NCI-H226 (cell line): Measurements from ENCODE around the gene PRR30.

Experiments
- DNase-seq: peaks from one replicate; pipeline ENCODE4 v3.0.0-alpha.2; 2015

PRR30 gene

DNA sequence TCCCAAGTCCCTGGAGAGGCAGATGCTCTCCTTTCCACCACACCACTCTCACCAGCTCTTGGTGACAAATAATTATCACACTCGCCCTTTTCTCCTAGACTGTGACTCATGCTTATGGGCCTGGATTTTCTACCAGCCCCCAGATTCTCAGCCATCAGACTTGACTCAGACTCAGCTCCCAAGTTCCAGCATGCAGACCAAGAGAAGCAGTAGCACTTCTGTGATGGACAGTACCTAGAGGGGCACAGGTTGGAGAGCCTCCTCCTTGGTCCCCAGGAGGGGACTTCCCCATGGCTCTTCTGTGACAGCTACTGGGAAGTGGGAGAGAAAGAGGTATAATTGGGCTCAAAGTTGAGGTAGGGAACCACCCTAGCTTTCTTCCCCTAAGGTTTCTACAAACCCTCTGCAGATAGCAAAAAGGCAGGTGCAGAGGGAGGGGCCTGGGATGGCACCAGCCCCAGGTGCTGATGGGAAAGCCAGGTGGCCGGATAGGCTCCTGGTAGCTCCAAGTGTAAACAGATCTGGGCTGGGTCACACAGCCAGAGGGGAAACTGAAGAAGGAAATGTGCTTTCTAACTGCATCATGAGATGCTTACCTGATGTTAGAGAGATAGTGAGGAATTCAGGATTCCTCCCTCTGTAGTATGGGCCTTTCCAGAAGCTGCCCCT is 13.7 kb upstream of the PRR30 start:
- no peak for DNase-seq

DNA sequence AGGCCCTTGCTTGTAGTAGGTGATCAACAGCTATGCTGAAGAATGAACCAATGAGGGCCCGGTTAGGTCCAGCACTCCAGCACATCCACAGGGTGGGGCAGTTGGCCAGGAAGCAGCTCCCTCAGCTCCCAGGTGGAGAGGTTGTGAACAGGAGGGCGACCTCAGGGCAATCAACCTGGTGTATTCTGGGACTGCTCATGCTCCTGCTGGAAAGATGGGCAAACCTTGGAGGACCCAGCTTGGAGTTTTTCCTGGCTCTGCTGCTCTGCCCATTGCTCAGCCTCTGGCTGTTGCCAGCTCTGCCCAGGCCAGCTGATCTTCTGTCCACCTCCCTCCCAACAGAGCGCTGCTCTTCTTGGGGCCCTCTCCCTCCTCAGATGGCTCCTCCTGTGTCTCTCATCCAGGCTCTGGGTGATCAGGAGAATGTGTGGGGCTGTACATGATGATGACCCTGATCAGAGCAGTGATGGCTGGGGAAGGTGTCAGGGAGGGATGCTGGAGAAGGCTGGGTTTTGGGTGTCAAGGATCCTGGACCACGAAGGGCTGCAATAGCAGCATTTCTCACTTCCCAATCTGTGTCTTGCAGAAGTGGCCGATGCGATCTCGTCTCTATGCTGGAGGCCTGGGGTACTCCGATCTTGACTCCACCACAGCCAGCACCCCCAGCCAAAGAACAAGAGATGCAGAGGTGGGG is 13.0 kb upstream of the PRR30 start:
- no peak for DNase-seq

DNA sequence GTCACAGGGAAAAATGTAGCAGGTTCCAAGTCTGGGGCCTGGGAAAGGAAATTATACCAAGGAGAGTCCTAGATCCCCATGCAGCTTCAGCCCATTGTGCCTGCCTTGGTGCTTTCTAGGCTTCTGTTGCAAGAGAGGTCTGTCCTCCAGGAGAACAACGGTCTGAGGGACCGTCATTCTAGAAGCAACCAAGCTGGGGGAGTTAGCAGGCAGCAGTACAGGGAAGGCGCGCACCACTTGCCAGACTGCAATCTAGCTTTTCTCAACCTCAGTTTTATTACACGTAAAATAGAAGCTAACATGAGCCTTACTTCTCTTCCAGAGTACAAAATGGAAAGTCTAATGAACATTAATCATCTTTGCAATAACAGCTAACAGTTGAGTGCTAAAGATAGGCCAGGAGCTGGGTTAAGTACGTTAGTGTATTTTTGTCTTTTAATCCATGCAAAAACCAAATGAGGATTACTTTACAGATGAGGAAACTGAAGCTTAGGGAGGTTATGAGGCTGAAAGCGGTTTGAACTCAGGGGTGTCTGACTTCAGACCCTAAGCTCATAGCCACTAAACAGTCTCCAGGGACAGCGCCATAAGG is 11.5 kb upstream of the PRR30 start:
- DNase-seq, result no peak

DNA sequence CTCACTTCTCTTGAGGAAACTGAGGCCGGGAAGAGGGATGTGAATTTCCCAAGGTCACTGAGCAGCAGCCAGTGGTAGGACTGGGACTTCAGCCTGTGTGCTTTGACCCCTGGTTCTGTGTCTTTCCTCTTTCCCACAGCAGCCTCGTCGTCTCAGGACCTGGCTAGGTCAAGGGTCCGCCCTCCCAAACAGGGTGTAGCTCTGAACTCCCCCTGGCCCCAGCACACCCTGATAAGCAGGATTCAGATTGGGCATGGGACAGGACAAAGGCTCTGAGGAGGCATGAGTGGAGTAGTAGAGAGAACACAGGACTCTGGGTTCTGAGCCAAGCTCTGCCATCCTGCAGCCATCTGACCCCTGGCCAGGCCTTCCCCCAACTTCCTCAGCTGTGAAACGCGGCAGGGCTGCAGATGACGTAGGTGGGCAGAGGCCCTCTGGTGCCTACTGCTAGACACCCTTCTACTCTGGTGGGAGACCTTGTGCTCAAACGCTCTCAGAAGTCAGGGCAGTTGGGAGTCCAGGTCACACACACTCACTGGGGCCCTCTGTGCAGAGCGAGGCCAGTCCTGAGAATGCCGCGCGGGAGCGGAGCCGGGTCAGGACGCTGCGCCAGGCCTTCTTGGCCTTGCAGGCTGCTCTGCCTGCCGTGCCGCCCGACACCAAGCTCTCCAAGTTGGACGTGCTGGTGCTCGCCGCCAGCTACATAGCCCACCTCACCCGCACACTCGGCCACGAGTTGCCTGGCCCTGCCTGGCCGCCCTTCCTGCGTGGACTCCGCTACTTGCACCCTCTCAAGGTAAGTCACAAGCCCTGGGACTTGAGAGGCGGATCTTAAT is 10.6 kb upstream of the PRR30 start:
- DNase-seq, result no peak

DNA sequence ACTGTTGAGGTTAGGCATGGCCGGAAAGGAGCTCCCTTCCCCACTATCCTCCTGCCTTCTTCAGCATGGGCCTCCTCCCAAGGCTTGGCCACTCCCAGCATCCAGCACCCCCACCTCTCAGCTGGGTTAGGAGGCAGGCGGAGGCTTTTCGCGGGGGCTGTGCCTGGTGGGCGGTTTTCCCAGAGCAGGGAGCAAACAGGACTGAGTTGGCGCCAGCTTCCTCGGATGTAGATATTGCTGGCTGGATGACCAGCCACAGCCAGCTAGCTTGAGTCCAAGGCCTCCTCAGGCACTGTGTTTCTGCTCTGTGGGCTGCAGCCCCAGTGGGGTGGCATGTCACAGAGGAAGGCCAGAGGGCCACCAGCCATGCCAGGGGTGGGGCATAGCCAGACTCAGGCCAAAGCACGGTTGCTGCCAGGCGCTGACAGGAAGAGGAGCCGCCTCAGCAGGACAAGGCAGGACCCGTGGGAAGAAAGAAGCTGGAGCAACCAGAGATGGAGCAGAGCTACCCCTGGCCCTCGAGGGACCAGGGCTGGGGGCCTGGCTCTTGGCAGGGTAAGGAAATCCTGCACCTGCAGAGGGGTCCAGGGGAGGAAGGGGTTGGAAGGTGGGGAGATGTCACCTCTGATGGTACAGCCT is 9.7 kb upstream of the PRR30 start, which contains the start of gene TCF23:
TCF23 (plus strand) TSS at position 204 of the 639 bp plus-strand sequence; CDS start at position 334, 130 bp downstream.
- DNase-seq, result peak; percentile 29

DNA sequence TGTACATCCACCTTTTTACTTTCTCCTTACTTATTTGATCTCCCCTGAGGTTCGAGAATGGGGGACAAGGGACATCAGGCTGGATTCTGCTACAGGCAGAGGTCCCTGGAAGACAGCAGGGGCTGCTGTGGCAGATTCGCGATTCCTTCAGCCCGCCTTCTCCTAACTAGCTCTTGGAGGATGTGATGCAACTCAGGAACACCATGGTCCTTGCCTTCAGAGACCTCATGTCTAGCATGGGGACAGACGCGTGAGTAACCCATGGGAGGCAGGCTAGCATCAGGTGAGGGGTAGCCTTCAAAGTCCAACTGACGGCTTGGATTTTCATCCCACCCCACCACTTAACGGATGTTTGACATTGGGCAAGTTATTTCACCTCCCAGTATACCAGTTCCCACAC is 8.7 kb upstream of the PRR30 start:
- DNase-seq, result no peak

DNA sequence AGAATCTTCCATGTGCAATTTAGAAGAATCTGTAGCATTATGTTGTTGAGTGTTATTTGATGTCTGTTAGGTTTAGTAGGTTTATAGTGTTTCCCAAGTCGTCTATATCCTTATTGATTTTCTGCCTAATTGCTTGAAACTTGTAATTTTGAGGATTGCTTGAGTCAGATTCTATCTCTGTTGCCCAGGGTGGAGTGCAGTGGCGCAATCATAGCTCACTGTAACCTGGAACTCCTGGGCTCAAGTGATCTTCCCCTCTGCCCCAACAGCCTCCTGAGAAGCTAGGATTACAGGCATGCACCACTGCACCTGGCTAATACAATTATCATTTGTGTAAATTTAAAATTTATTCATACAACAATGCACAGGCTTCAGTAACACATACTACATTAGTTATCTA is 6.5 kb upstream of the PRR30 start:
- DNase-seq, result no peak

DNA sequence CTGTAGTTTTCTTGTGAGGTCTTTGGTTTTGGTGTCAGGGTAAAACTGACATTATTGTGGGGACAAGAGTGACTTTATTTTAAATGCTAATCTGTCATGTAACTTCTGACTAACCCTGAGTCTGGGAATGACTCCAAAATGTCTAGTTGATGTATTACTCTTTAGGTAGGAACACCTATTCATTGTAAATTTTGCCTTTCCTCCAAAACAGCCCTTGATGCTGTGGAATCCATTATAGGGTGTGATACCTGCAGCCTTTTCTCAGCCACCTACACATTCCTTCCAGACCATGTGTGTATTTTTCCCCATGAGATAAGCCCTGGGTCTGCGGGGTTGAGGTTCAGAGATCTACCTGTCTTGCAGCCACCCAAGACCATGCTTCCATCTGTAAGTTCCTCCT is 4.1 kb upstream of the PRR30 start:
- no peak for DNase-seq

DNA sequence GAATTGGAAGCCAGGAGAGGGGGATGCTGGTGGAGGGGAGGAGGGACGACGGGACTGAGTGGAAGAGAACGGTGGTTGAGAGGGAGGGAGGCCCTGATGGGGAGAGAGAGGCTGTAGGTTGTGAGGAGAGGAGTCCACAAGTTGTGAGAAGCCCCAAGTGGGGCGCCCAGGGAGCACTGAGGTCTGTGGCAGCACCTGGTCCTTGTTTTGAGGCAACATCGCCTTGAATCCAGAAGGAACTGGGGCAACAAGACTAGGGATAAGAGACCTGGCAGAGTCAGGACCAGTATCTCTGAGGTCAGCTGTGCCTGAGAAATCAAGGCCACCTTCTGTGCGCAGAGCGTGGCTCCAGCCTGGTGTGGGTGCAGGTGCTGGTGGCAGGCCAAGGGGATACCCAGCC is 1.1 kb downstream of the PRR30 start:
- DNase-seq, result no peak

DNA sequence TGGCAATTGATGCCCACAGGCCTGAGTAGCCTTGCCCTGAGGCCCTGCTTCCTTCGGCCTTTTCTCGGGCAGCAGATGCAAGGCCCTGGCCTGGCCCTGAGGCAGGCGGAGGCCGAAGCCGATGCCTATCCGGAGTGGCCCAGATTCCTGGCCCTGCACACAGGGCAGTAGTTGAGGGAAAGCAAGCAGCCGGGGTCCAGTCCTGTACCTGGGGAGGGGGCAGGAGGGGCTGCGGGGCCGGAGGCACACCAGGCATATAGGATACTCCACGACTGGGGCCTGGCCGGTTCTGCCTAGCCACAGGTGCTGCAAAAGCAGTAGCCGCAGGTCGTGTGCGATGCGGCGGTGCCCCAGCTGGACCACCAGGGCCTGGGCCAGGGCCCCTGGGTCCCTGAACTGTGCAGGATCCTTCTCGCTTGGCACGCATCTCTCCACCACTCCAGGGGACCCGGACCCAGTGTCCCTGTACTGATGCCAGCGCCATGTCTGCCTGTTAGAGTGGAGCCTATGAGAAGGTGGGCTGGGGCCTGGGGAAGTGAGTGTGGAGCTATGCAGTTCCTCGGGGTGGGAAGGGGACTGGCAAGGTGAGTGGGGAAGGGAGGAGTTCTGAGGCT is 1.8 kb downstream of the PRR30 start:
- DNase-seq, result no peak

DNA sequence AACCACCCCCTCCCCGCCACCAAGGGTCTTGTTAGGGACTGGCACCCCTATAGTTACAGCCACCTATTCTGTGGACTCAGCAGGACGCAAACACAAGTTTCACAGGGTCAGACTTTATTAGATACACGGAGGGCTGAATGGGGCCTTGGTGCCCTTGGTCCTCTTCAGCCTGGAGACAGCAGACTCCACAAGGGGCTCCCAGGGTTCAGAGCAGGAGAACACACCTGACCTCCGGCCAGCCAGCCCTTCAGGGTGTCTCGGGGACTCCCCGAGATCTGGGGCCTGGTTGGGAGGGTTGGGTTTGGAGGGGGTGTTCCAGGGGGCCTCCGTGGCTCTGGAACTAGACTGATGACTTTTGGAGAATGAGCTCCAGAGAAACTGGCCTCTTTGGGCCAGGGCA is 2.5 kb downstream of the PRR30 start:
- no peak for DNase-seq

DNA sequence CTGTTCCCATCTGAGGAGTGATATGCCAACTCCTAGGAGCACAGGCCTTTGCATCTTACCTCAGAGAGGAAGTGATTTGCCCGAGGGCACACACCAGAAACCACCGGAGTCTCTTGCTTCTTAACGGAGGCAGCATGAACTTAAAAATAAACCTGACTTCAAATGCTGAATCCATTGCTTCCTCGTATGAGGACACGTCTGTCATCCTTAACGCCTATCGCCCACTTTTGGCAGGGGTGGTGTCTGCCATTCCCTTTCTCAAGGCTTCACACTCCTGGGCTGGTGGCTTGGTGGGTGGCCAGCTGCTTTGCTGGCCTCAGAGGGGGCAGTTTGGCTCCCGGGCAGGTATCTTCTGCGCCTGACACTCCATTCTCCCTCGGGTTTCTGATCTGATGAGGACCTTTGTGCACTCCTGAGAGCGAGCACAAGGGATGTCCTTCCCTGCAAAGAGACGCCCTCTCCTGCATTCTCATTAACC is 3.7 kb downstream of the PRR30 start:
- DNase-seq, result no peak

DNA sequence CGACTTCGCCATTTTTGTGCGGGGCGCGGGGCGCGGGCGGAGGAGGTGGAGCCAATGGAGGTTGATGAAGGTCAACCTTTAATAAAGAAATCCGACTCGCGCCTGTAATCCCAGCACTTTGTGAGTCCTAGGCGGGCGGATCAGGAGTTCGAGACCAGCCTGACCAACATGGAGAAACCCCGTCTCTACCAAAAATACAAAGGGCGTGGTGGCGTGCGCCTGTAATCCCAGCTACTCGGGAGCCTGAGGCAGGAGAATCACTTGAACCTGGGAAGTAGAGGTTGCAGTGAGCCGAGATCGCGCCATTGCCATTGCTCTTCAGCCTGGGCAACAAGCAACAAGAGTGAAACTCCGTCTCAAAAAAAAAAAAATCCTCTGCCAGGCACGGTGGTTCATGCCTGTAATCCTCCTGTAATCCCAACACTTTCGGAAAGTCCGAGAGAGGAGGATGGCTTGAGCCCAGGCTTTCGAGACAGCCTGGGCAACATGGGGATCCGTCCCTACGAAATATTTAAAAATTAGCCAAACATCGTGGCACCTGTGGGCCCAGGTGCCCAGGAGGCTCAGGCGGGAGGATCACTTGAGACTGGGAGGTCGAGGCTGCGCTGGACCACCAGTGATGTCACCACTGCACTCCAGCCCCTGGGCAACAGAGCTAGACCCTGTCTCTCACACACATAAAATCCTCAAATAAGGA is 4.3 kb downstream of the PRR30 start:
- no peak for DNase-seq

DNA sequence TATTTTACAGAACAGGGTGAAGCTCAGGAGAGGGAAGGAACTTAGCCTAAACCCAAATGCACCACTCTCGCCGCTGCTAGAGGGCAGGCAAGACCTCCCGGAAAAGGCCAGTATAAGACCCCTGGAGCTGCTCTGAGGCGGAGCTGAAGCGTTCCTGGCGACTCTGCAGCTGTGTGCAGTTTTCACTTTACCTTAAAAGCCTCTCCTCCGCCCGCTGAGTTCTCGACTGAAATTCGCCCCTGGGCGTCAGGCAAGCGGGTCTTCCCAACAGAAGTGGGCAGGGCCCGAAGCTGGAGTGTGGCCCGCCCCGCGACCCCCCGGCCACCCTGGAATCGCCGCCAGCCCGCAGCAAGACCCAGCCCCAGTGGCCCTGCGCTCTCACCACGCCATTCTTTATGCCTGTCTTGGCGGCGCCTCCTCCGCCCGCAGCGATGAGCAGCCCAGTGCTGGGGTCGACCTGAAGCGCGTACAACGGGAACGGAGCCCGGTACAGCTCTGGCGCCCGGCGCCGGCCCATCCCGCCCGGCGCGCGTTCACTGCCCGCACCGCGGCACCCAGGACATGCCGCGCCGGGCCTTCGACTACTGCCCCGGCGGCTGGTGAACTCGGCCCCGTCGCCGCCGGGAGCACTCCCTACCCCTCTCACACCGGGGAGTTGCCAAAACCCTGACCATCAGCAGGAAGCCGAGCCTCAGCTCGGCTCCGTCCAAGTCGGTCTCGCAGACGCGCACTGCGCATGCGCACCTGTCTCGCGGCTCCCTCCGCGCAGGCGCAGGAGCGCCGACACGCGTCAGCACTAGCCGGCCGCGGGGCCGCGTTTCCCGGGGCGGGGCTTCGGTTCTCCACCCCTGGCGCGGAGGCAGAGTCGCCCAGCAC is 5.1 kb downstream of the PRR30 start, which contains the start of gene PREB:
PREB (minus strand) TSS at position 732 of the 876 bp plus-strand sequence; CDS start at position 517, 215 bp downstream.
- DNase-seq, result peak; percentile 90

DNA sequence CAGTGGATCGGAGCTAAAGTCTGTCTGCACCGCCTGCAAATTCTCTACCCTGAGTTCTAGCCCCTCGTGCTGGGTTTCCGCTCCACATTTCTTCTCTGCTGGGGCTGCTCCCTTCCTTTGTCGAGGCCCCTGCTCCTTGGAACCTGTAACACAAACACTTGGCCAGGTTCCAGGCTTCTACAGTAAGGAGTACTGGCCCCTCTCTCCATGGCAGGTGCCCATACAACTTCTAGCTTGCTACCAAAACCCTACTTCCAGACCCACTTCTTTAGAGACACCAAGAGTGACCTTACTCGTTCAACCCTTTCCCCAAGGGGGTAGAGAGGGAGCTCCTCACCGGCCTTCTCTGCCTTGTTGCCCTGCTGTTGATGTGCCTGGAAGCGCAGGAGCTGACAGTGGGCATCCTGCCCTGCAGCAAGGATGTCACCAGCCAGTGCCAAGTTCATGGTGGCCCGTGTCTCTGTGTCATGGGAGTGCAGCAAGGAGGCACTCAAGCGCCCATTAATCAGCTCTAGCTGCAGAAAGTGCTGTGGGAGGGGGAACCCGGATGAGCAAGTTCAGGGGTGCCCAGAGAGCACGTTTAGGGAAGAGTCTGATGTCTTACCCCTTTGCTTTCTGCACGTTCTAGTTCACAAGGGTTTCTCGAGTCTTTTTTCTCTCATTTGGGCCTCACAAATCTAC is 5.9 kb downstream of the PRR30 start:
- no peak for DNase-seq

DNA sequence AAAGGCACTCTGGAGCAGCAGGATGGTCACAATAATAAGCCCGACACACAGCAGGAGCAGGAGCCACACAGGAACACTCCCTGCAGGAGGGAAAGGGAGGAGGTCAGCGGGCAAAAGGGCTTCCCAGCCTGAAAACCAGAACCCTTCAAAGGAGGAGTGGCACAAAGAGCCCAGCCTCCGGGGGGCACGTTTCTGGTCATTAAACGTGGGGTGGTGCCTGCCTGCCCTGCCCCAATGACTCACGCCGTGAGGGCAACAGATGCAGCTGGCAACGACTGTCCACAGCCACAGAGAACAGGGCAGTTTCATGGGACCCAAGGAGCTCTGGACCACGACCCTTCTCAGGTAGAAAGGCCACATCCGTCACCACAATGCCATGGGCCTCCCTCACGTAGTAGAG is 7.8 kb downstream of the PRR30 start:
- DNase-seq, result no peak

DNA sequence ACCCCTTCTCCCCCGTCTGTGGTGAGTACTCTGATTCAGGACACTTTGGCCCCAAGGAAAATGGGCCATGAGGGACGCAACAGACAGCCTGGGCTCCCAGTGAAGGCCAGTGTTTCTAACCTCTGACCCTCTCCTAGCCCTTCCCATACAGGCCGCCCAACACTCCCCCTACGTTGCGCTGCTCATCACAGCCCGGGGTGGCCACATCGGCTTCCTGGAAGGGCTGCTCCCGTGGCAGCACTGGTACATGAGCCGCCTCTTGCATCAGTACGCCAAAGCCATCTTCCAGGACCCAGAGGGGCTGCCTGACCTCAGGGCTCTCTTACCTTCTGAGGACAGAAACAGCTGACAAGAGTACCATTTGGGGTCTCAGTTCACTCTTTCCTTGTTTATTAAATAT is 8.8 kb downstream of the PRR30 start:
- no peak for DNase-seq

DNA sequence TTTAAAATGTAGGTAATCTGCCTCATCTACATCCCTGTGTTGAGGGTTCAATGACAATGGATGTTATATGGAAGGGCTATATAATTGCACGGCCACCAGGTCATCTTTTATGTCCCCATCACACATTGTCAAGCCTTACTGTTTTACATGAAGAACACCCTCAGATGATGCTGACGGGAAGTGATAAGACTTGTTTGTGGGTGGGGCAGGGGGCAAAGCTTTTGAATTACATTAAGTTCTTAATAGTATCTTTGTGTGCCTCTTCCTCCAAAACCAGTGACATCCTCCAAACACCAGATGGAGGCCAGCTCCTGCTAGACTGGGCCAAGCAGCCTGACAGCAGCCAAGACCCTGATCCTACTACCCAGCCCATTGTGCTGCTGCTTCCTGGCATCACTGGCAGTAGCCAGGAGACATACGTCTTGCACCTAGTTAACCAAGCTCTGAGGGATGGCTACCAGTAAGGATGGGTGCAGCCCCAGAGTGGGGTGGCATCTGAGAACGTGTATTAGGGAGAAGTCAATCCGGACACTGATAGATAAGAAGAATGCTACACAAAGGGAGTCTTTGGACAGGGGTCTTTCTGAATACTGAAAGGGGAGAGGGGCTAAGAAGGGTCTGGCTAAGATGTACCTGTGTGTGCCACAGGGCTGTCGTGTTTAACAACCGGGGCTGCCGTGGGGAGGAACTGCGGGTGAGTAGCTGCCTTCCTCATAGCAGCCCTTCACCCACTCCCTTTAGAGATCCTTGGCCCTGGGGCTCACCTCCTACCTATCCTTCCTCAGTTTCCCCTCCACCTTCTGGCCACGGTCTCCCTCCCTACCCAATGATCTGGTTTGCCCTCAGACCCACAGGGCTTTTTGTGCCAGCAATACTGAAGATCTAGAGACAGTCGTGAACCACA is 10.3 kb downstream of the PRR30 start:
- DNase-seq, result no peak
